ENCODE measurements around the gene EGFL6. TPM values are rescaled to one million over a fixed set of nuclear protein-coding genes. Genes with fewer than 3 reads are reported as not detected.
"Not testable (repeated sequence)": the region's sequence is repeated elsewhere in the genome, so short reads cannot be mapped to it uniquely, and the experiment has no call there.

The EGFL6 gene
- total and polyA plus RNA-seq, 7 experiments from 2014 or later: 12.6 TPM; not detected in 6

DNA sequence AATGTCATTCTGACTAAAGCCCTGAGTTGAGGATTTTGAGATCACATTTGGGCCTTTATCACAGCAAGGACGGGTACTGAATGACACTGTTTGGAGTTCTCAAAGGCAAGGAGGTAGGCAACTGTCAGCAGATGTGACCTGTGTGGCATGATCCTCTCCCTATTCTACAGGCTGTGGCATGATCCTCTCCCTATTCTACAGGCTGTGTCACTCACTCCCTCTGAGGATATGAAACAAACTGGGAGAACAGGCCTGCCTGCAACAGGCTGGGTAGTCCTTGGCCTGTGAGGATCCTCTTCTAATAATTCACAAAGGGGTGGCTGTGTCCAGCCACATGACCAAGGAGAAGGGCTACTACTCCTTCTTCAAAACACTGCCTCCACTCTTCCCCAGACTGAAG lies 68.6 kb downstream of the EGFL6 start:
- Histone ChIP-seq H3K4me1 (ENCODE audit: control insufficient read depth in 2 of 2, insufficient read depth in 2 of 2, low read length in 2 of 2) (no peaks in the 10 kb centered on the region), H3K4me3 (ENCODE audit: low read length) (no peak overlapping the region), H3K9me3 (ENCODE audit: control insufficient read depth in 2 of 3, low read length in 3 of 3) (peaks cover 0 to 5% (median 0%) of the 10 kb centered on the region in 3 experiments), H3K36me3 (ENCODE audit: control insufficient read depth in 2 of 3, insufficient read depth in 3 of 3, low read length in 3 of 3) (no peaks in the 10 kb centered on the region), H3K27ac (ENCODE audit: low read depth, low read length) (no peak overlapping the region), H3K27me3 (ENCODE audit: control insufficient read depth in 2 of 2, insufficient read depth in 2 of 2, low read length in 2 of 2) (no peaks in the 10 kb centered on the region)
- ChIA-PET CTCF (no interaction called here), POLR2A (no interaction called here)
- H3K9me3 Mint-ChIP-seq: peaks cover 6 to 33% (median 18%) of the 10 kb centered on the region in 11 donors
- no peak overlapping the region for H3K4me3 Mint-ChIP-seq
- no peaks in the 10 kb centered on the region for H3K27me3 Mint-ChIP-seq
- no peak overlapping the region for H3K27ac Mint-ChIP-seq
- DNase-seq: no peak
- H3K4me1 Mint-ChIP-seq: no peaks in the 10 kb centered on the region
- no peak for ATAC-seq
- intact Hi-C loops (cut with micrococcal nuclease): no loop called here
- peaks cover 0 to 14% (median 10%) of the 10 kb centered on the region in 5 donors for H3K36me3 Mint-ChIP-seq

DNA sequence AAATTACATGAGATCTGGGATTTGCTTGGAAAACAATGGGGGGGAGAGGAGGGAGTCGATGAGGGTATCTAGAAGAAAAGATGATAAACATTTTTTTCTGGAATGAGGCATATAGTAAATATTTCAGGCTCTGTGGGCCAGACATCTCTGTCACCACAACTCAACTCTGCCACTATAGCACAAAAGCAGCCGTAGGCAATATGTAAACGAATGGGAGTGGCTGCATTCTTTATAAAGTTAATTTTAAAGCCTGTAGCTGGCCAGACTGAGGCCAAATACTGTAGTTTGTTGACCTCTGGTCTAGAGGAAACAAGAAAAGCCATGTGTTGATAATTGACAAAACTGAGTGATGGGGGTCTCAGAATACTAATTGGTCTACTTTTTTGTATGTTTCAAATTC lies 69.4 kb downstream of the EGFL6 start:
- no peak for DNase-seq
- POLR2A ChIA-PET: no interaction called here
- peaks cover 0 to 5% (median 0%) of the 10 kb centered on the region in 3 experiments for H3K9me3 ChIP-seq (ENCODE audit: control insufficient read depth in 2 of 3, low read length in 3 of 3)
- no peaks in the 10 kb centered on the region for H3K27me3 Mint-ChIP-seq
- no peaks in the 10 kb centered on the region for H3K36me3 ChIP-seq (ENCODE audit: control insufficient read depth in 2 of 3, insufficient read depth in 3 of 3, low read length in 3 of 3)
- no peak overlapping the region for H3K27ac ChIP-seq (ENCODE audit: low read depth, low read length)
- H3K4me3 Mint-ChIP-seq: no peak overlapping the region
- H3K4me1 Mint-ChIP-seq: no peaks in the 10 kb centered on the region
- intact Hi-C loops (cut with micrococcal nuclease): no loop called here
- CTCF ChIA-PET: no interaction called here
- ATAC-seq: no peak
- no peaks in the 10 kb centered on the region for H3K4me1 ChIP-seq (ENCODE audit: control insufficient read depth in 2 of 2, insufficient read depth in 2 of 2, low read length in 2 of 2)
- H3K27ac Mint-ChIP-seq: no peak overlapping the region
- H3K36me3 Mint-ChIP-seq: peaks cover 0 to 14% (median 10%) of the 10 kb centered on the region in 5 donors
- no peak overlapping the region for H3K4me3 ChIP-seq (ENCODE audit: low read length)
- H3K27me3 ChIP-seq (ENCODE audit: control insufficient read depth in 2 of 2, insufficient read depth in 2 of 2, low read length in 2 of 2): no peaks in the 10 kb centered on the region
- H3K9me3 Mint-ChIP-seq: peaks cover 6 to 33% (median 18%) of the 10 kb centered on the region in 11 donors

DNA sequence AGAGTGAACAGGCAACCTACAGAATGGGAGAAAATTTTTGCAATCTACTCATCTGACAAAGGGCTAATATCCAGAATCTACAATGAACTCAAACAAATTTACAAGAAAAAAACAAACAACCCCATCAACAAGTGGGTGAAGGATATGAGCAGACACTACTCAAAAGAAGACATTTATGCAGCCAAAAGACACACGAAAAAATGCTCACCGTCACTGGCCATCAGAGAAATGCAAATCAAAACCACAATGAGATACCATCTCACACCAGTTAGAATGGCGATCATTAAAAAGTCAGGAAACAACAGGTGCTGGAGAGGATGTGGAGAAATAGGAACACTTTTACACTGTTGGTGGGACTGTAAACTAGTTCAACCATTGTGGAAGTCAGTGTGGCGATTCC lies 72.3 kb downstream of the EGFL6 start:
- intact Hi-C loops (cut with micrococcal nuclease): loop anchor here in 1 of 2 donors (10.0 kb wide), 1 partner anchor 1503 kb away; no protein-coding TSS in a partner anchor
- H3K27me3 ChIP-seq (ENCODE audit: control insufficient read depth in 2 of 2, insufficient read depth in 2 of 2, low read length in 2 of 2); H3K4me1 ChIP-seq (ENCODE audit: control insufficient read depth in 2 of 2, insufficient read depth in 2 of 2, low read length in 2 of 2); H3K4me3 ChIP-seq (ENCODE audit: low read length); H3K36me3 ChIP-seq (ENCODE audit: control insufficient read depth in 2 of 3, insufficient read depth in 3 of 3, low read length in 3 of 3); H3K27ac ChIP-seq (ENCODE audit: low read depth, low read length); H3K4me1 Mint-ChIP-seq; H3K27me3 Mint-ChIP-seq; H3K4me3 Mint-ChIP-seq; H3K36me3 Mint-ChIP-seq; H3K9me3 ChIP-seq (ENCODE audit: control insufficient read depth in 2 of 3, low read length in 3 of 3); DNase-seq; CTCF ChIA-PET; POLR2A ChIA-PET; H3K27ac Mint-ChIP-seq; ATAC-seq: not testable (repeated sequence)
- peaks cover 0 to 22% (median 10%) of the 10 kb centered on the region in 11 donors for H3K9me3 Mint-ChIP-seq

DNA sequence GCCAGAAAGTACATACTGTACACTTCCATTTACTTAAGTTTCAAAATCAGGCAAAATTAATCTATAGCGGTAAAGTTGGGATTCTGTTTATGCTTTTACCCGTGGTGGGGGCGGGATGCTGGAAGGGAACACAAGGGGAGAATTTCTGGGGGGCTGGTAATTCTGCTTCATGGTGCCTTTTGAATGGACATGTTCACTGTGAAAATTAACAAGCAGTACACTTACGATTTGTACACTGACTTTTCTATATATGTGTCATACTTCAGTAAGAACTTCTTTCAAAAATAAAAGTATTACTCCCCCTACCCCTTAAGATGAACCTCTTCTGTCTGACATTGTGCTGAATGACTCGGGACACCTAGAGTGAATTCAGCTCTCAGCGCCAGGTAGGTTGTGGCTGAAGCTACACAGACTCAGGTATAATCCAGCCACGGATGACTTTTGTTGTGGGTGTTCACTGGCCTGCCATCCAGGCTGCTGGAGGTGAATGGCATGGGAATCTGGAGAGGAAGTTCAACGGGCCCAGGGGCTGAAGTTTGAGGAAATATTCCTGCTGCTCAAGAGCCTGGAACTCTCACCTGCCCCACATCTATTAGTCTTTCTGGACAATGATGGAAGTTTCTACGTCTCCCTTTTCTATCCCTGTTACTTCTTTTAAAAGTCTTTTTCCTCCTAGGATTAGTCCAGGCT lies 76.2 kb downstream of the EGFL6 start:
- peak overlapping the region in 1 of 9 donors; percentile 32 for H3K27ac Mint-ChIP-seq

DNA sequence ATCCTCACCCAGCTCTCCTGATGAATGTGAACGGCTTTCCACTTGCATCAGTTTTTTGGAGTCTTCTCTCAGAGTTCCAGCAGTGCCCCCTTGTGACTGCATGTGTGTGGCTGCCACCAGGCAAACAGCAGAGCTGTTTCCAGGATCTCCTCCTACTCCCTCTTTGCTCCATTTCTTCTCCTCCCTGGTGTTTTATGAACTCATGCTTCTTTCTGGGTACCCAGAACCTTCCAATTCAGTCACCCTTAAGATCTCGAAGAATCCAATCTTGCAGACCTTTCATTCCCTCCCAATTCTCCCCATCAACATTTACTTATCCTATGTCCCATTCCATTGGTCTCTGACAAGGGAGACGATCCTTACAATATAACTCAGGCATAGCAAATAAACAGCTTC lies 76.8 kb downstream of the EGFL6 start:
- peak overlapping the region in 3 of 9 donors; percentile 32 to 65 (median 52) for H3K27ac Mint-ChIP-seq
- POLR2A ChIA-PET: interaction anchor here (1.3 to 1.6 kb wide), 2 partner anchors 10 to 138 kb away, joined by 3 read pairs; no protein-coding TSS in a partner anchor

More for the DNA sequence above, 76.2 kb downstream of the EGFL6 start:
- POLR2A ChIA-PET: interaction anchor here (1.3 to 1.6 kb wide), 2 partner anchors 11 to 137 kb away, joined by 3 read pairs; no protein-coding TSS in a partner anchor
- Histone ChIP-seq H3K4me3 (ENCODE audit: low read length) (no peak overlapping the region), H3K9me3 (ENCODE audit: control insufficient read depth in 2 of 3, low read length in 3 of 3) (no peaks in the 10 kb centered on the region), H3K36me3 (ENCODE audit: control insufficient read depth in 2 of 3, insufficient read depth in 3 of 3, low read length in 3 of 3) (no peaks in the 10 kb centered on the region), H3K27ac (ENCODE audit: low read depth, low read length) (no peak overlapping the region), H3K4me1 (ENCODE audit: control insufficient read depth in 2 of 2, insufficient read depth in 2 of 2, low read length in 2 of 2) (no peaks in the 10 kb centered on the region), H3K27me3 (ENCODE audit: control insufficient read depth in 2 of 2, insufficient read depth in 2 of 2, low read length in 2 of 2) (no peaks in the 10 kb centered on the region)
- CTCF ChIA-PET: interaction anchor here (0.9 to 1.7 kb wide), 2 partner anchors 16 to 138 kb away, joined by 3 to 8 read pairs; no protein-coding TSS in a partner anchor
- intact Hi-C loops (cut with micrococcal nuclease): loop anchor here (1.0 to 10.0 kb wide), 3 partner anchors 139 to 1499 kb away; no protein-coding TSS in a partner anchor
- Mint-ChIP-seq H3K27me3 (no peaks in the 10 kb centered on the region), H3K9me3 (no peaks in the 10 kb centered on the region), H3K4me3 (no peak overlapping the region), H3K4me1 (peaks cover 0 to 14% (median 6%) of the 10 kb centered on the region in 7 donors), H3K36me3 (no peaks in the 10 kb centered on the region)
- DNase-seq: no peak
- no peak for ATAC-seq

DNA sequence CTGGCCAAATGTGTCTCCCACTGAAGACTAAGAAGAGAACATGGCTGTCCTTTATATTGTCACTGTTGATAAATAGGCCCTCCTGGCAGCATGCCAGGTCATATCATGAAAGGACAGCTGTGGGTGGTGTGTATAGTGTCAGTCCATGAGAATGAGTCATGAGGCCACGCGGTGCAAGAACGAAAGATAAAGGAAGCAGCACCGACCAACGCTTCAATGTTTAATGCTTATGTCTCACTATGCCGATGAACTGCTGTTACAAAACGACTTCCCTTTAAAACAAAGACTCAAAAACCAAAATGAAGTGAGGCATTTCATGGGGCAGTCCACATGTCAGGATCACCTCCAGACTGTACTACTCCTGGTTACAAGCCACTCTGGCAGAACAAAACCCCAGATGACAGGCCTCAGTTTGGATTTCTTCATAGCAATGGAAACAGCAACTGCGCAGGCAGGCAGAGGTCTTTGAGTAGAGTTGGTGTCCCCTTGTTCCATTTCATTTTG lies 78.4 kb downstream of the EGFL6 start:
- no peaks in the 10 kb centered on the region for H3K27me3 Mint-ChIP-seq
- ATAC-seq: peak; percentile 34
- peaks cover 5 to 7% of the 10 kb centered on the region in 2 donors for H3K4me1 ChIP-seq (ENCODE audit: control insufficient read depth in 2 of 2, insufficient read depth in 2 of 2, low read length in 2 of 2)
- intact Hi-C loops (cut with micrococcal nuclease): loop anchor here in 1 of 2 donors (10.0 kb wide), 1 partner anchor 1497 kb away; no protein-coding TSS in a partner anchor
- H3K27ac Mint-ChIP-seq: peak overlapping the region in 4 of 9 donors; percentile 26 to 80 (median 65)
- no peaks in the 10 kb centered on the region for H3K36me3 Mint-ChIP-seq
- H3K27me3 ChIP-seq (ENCODE audit: control insufficient read depth in 2 of 2, insufficient read depth in 2 of 2, low read length in 2 of 2): no peaks in the 10 kb centered on the region
- peak overlapping the region in 1 of 10 donors; percentile 59 for H3K4me3 Mint-ChIP-seq
- H3K27ac ChIP-seq (ENCODE audit: low read depth, low read length): no peak overlapping the region
- H3K9me3 Mint-ChIP-seq: no peaks in the 10 kb centered on the region
- CTCF ChIA-PET: no interaction called here
- no peaks in the 10 kb centered on the region for H3K9me3 ChIP-seq (ENCODE audit: control insufficient read depth in 2 of 3, low read length in 3 of 3)
- no peaks in the 10 kb centered on the region for H3K36me3 ChIP-seq (ENCODE audit: control insufficient read depth in 2 of 3, insufficient read depth in 3 of 3, low read length in 3 of 3)
- DNase-seq: peak in 3 of 9 donors; percentile 2 to 45 (median 15)
- no peak overlapping the region for H3K4me3 ChIP-seq (ENCODE audit: low read length)
- H3K4me1 Mint-ChIP-seq: peaks cover 0 to 21% (median 12%) of the 10 kb centered on the region in 7 donors
- POLR2A ChIA-PET: no interaction called here

More for the DNA sequence above, 76.8 kb downstream of the EGFL6 start:
- no peaks in the 10 kb centered on the region for H3K36me3 ChIP-seq (ENCODE audit: control insufficient read depth in 2 of 3, insufficient read depth in 3 of 3, low read length in 3 of 3)
- Mint-ChIP-seq H3K36me3 (no peaks in the 10 kb centered on the region), H3K4me1 (peaks cover 0 to 14% (median 6%) of the 10 kb centered on the region in 7 donors), H3K27me3 (no peaks in the 10 kb centered on the region), H3K4me3 (no peak overlapping the region), H3K9me3 (no peaks in the 10 kb centered on the region)
- no peak overlapping the region for H3K4me3 ChIP-seq (ENCODE audit: low read length)
- no peak overlapping the region for H3K27ac ChIP-seq (ENCODE audit: low read depth, low read length)
- H3K27me3 ChIP-seq (ENCODE audit: control insufficient read depth in 2 of 2, insufficient read depth in 2 of 2, low read length in 2 of 2): no peaks in the 10 kb centered on the region
- no peaks in the 10 kb centered on the region for H3K4me1 ChIP-seq (ENCODE audit: control insufficient read depth in 2 of 2, insufficient read depth in 2 of 2, low read length in 2 of 2)
- no peak for ATAC-seq
- intact Hi-C loops (cut with micrococcal nuclease): loop anchor here (1.0 to 10.0 kb wide), 3 partner anchors 140 to 1499 kb away; no protein-coding TSS in a partner anchor
- peak in 4 of 9 donors; percentile 4 to 23 (median 11) for DNase-seq
- CTCF ChIA-PET: interaction anchor here (0.9 to 1.7 kb wide), 2 partner anchors 16 to 139 kb away, joined by 3 to 8 read pairs; no protein-coding TSS in a partner anchor
- H3K9me3 ChIP-seq (ENCODE audit: control insufficient read depth in 2 of 3, low read length in 3 of 3): no peaks in the 10 kb centered on the region
